ENCODE measurements around the gene SEC16A. TPM values are rescaled to one million over a fixed set of nuclear protein-coding genes. Genes with fewer than 3 reads are reported as not detected.
"Not testable (repeated sequence)": the region's sequence is repeated elsewhere in the genome, so short reads cannot be mapped to it uniquely, and the experiment has no call there.

The SEC16A gene
- total and polyA plus RNA-seq, 2 donors (not counting 3 experiments of a cell fraction or from before 2014, with no cell fraction given): 34.5 to 80.6 TPM

- Histone ChIP-seq H3K27ac (ENCODE audit: insufficient read depth, low read depth, low read length) (no peak overlapping the region), H3K4me1 (ENCODE audit: control insufficient read depth, extremely low read depth, insufficient read depth, low read length) (no peaks in the 10 kb centered on the region), H3K9me3 (replicated peaks; ENCODE audit: control insufficient read depth, insufficient read depth, low read length) (no peaks in the 10 kb centered on the region), H3K9me1 (replicated peaks; ENCODE audit: control insufficient read depth, extremely low read depth, insufficient read depth, low read length) (no peaks in the 10 kb centered on the region), H3K4me3 (replicated peaks in 1 of 3; ENCODE audit: insufficient read depth in 1 of 3, low read depth in 1 of 3, low read length in 3 of 3) (no peak overlapping the region), H4K20me1 (replicated peaks; ENCODE audit: control insufficient read depth, extremely low read depth, insufficient read depth, low read length) (no peaks in the 10 kb centered on the region), H3K36me3 (ENCODE audit: control insufficient read depth in 2 of 2, extremely low read depth in 1 of 2, insufficient read depth in 2 of 2, low read length in 2 of 2) (peaks cover 2 to 20% of the 10 kb centered on the region in 2 experiments), H3K79me2 (ENCODE audit: control insufficient read depth, insufficient read depth, low read length) (no peaks in the 10 kb centered on the region), H3K4me2 (ENCODE audit: insufficient read depth, low read length) (no peak overlapping the region), H3K27me3 (ENCODE audit: control insufficient read depth in 2 of 2, insufficient read depth in 2 of 2, low read length in 2 of 2) (no peaks in the 10 kb centered on the region), H3K9ac (replicated peaks; ENCODE audit: extremely low read depth, insufficient read depth, low read length) (no peak overlapping the region), H2AFZ (ENCODE audit: low read depth, low read length) (no peak overlapping the region)
- dilution Hi-C loops (cut with MboI; ENCODE audit: extremely low pct_ligation_motif_present, low sequenced_read_pairs): no loop called here
- ChIA-PET CTCF (interaction anchor here (0.8 to 0.9 kb wide), 2 partner anchors 13 to 63 kb away, joined by 3 read pairs; no protein-coding TSS in a partner anchor), POLR2A (no interaction called here)
- intact Hi-C loops (cut with micrococcal nuclease): no loop called here
- BruUV-seq (replicated peaks): no TSS peak
- no peak for FAIRE-seq
- no peak for DNase-seq (ENCODE audit: low read depth, low spot score)
- TF ChIP-seq MYC (IDR thresholded peaks at IDR 0.05; ENCODE audit: low read depth, low read length): no peak
- TF ChIP-seq EZH2 (IDR thresholded peaks at IDR 0.05; ENCODE audit: borderline replicate concordance, low read depth, low read length, severe bottlenecking): no peak
These were observed 53.7 kb downstream of the SEC16A start for GRCh38 chr9:136429075-136429628.

- no peak overlapping the region for H3K4me3 ChIP-seq (replicated peaks in 1 of 3; ENCODE audit: insufficient read depth in 1 of 3, low read depth in 1 of 3, low read length in 3 of 3)
- intact Hi-C loops (cut with micrococcal nuclease): no loop called here
- dilution Hi-C loops (cut with MboI; ENCODE audit: extremely low pct_ligation_motif_present, low sequenced_read_pairs): no loop called here
- TF ChIP-seq FOS (IDR thresholded peaks at IDR 0.05; ENCODE audit: borderline replicate concordance, insufficient read depth, low read length) (no peak), MYC (IDR thresholded peaks at IDR 0.05; ENCODE audit: low read depth, low read length) (no peak), EZH2 (IDR thresholded peaks at IDR 0.05; ENCODE audit: borderline replicate concordance, low read depth, low read length, severe bottlenecking) (no peak), JUN (IDR thresholded peaks at IDR 0.05; ENCODE audit: borderline replicate concordance, insufficient read depth, insufficient read length, low read depth) (no peak), MAX (IDR thresholded peaks at IDR 0.05; ENCODE audit: insufficient read depth, insufficient read length) (no peak), GATA2 (IDR thresholded peaks at IDR 0.05; ENCODE audit: insufficient read depth, insufficient read length, low read depth, low read length) (no peak), CTCF (IDR thresholded peaks at IDR 0.05; ENCODE audit: extremely low read depth in 1 of 2, insufficient read depth in 1 of 2, low read depth in 1 of 2, low read length in 2 of 2) (no peak)
- no peaks in the 10 kb centered on the region for H3K79me2 ChIP-seq (ENCODE audit: control insufficient read depth, insufficient read depth, low read length)
- H3K9ac ChIP-seq (replicated peaks; ENCODE audit: extremely low read depth, insufficient read depth, low read length): no peak overlapping the region
- FAIRE-seq (no peak), DNase-seq (ENCODE audit: low read depth, low spot score) (no peak)
- no peak overlapping the region for H2AFZ ChIP-seq (ENCODE audit: low read depth, low read length)
- no peaks in the 10 kb centered on the region for H3K9me1 ChIP-seq (replicated peaks; ENCODE audit: control insufficient read depth, extremely low read depth, insufficient read depth, low read length)
- peaks cover 10 to 37% of the 10 kb centered on the region in 2 experiments for H3K36me3 ChIP-seq (ENCODE audit: control insufficient read depth in 2 of 2, extremely low read depth in 1 of 2, insufficient read depth in 2 of 2, low read length in 2 of 2)
- H3K9me3 ChIP-seq (replicated peaks; ENCODE audit: control insufficient read depth, insufficient read depth, low read length): no peaks in the 10 kb centered on the region
- H3K27me3 ChIP-seq (ENCODE audit: control insufficient read depth in 2 of 2, insufficient read depth in 2 of 2, low read length in 2 of 2): no peaks in the 10 kb centered on the region
- H3K4me2 ChIP-seq (ENCODE audit: insufficient read depth, low read length): no peak overlapping the region
- H3K27ac ChIP-seq (ENCODE audit: insufficient read depth, low read depth, low read length): no peak overlapping the region
- ChIA-PET CTCF (no interaction called here), POLR2A (no interaction called here)
- no peaks in the 10 kb centered on the region for H3K4me1 ChIP-seq (ENCODE audit: control insufficient read depth, extremely low read depth, insufficient read depth, low read length)
- H4K20me1 ChIP-seq (replicated peaks; ENCODE audit: control insufficient read depth, extremely low read depth, insufficient read depth, low read length): no peaks in the 10 kb centered on the region
- BruUV-seq (replicated peaks): no TSS peak
These were observed 56.1 kb downstream of the SEC16A start for GRCh38 chr9:136426787-136427186.

- H3K4me2 ChIP-seq (ENCODE audit: insufficient read depth, low read length); H3K79me2 ChIP-seq (ENCODE audit: control insufficient read depth, insufficient read depth, low read length); POLR2A ChIA-PET; H3K4me1 ChIP-seq (ENCODE audit: control insufficient read depth, extremely low read depth, insufficient read depth, low read length); H4K20me1 ChIP-seq (replicated peaks; ENCODE audit: control insufficient read depth, extremely low read depth, insufficient read depth, low read length); BruUV-seq (replicated peaks); H3K27ac ChIP-seq (ENCODE audit: insufficient read depth, low read depth, low read length); DNase-seq (ENCODE audit: low read depth, low spot score); H3K9me1 ChIP-seq (replicated peaks; ENCODE audit: control insufficient read depth, extremely low read depth, insufficient read depth, low read length); intact Hi-C loops (cut with micrococcal nuclease); FAIRE-seq; H3K4me3 ChIP-seq (replicated peaks in 1 of 3; ENCODE audit: insufficient read depth in 1 of 3, low read depth in 1 of 3, low read length in 3 of 3); H3K27me3 ChIP-seq (ENCODE audit: control insufficient read depth in 2 of 2, insufficient read depth in 2 of 2, low read length in 2 of 2); H3K9me3 ChIP-seq (replicated peaks; ENCODE audit: control insufficient read depth, insufficient read depth, low read length); dilution Hi-C loops (cut with MboI; ENCODE audit: extremely low pct_ligation_motif_present, low sequenced_read_pairs); H3K9ac ChIP-seq (replicated peaks; ENCODE audit: extremely low read depth, insufficient read depth, low read length); CTCF ChIA-PET; H2AFZ ChIP-seq (ENCODE audit: low read depth, low read length): not testable (repeated sequence)
- H3K36me3 ChIP-seq (ENCODE audit: control insufficient read depth in 2 of 2, extremely low read depth in 1 of 2, insufficient read depth in 2 of 2, low read length in 2 of 2): peaks cover 13 to 36% of the 10 kb centered on the region in 2 experiments
These were observed 57.5 kb downstream of the SEC16A start for GRCh38 chr9:136425367-136425766.

All from endothelial cell of umbilical vein (primary cell).